GM18868 (cell line): ENCODE measurements around the gene CCDC57.
"Not testable (repeated sequence)": the region's sequence is repeated elsewhere in the genome, so short reads cannot be mapped to it uniquely, and the experiment has no call there.

Source experiments
- ATAC-seq: cut with Tn5 transposase; IDR thresholded peaks from one replicate; pipeline ENCODE4 v1.9.1; 2021; ENCODE audit warnings: mild to moderate bottlenecking, moderate library complexity; ENCODE audit not compliant: unreplicated experiment

Gene CCDC57

DNA sequence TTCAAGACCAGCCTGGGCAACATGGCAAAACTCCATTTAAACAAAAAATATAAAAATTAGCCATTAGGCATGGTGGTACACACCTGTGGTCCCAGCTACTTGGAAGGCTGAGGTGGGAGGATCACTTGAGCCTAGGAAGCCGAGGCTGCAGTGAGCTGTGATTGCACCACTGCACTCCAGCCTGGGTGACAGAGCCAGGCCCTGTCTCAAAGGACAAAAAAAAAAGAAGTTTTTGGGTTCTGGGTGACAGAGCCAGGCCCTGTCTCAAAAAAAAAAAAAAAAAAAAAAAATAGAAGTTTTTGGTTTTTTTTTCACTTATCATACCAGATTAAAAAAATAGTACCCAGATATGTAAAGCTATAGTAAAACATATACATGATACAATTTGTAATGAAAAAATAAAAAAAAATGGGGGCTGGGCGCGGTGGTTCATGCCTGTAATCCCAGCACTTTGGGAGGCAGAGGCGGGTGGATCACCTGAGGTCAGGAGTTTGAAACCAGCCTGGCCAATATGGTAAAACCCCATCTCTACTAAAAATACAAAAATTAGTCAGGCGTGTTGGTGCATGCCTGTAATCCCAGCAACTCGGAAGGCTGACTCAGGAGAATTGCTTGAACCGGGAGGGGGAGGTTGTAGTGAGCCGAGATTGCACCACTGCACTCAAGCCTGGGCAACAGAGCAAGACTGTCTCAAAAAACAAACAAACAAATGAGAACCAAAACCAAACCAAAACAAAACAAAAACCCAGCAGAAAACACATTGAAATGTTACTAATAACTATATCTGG is 79.3 kb downstream of the CCDC57 start:
- ATAC-seq, result not testable (repeated sequence)

DNA sequence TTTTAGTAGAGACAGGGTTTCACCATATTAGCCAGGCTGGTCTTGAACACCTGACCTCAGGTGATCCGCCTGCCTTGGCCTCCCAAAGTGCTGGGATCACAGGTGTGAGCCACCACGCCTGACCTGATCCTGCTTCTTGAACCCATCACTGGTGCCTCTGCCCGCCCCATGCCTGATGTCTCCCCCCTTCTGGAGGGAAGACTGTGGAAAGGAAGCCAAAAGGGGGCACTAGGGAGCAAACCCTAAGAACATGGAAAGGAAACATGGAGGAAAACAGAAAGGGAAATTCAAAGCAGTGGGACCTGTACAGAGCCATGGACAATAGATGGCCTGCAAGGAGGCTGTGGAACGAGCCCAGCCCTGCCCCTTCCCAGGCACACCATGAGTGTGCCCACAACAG is 83.5 kb downstream of the CCDC57 start:
- ATAC-seq, result no peak

DNA sequence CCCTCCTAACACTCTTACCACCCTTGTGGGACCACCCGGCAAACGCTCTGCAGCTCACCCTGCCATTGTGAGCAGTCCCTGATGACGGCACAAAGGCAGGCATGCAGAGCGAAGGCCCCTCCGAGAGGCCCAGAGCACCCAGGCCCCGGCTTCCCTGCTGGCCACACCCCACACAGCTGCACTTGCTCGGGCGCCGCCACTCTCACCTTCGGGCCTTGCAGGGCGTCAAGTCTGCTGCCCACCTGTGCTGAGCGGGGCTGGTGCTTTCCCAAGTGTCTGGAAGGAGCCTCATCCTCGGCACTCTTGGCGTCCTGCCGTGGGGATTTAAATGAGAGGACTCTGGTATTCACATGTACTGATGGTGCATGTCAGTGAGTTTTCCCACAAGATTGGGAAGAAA is 84.4 kb downstream of the CCDC57 start:
- no peak for ATAC-seq

DNA sequence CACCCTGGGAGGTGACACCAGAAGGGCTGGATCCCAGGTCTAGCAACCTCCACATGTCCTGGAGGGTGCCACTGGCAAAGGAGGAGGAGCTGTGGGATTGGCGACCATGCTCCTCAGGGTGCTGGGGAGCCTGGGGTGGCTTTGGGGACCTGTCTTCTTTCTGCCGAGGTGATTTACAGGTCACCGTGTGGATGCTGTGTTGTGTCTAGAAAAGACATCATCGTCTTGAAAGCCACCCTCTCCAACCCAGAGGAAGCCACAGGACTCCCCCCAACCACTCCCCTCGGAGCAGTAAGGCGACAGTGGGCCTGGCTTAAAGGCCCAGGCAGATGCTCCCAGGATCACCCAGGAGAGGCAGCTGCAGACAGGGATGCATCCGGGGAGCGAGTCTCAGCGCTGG is 84.9 kb downstream of the CCDC57 start:
- no peak for ATAC-seq

DNA sequence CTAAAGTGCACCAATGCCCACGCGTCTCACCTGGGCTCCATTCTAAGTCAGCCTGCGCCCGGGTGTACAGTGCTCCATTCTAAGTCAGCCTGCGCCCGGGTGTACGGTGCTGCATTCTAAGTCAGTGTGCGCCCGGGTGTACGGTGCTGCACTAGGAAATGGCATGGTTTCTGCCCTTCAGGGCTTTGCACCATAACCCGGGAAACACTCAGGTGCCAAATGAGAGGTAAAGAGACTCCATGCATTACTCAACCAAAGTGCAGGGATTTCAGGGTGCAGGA is 85.4 kb downstream of the CCDC57 start:
- ATAC-seq, result no peak

DNA sequence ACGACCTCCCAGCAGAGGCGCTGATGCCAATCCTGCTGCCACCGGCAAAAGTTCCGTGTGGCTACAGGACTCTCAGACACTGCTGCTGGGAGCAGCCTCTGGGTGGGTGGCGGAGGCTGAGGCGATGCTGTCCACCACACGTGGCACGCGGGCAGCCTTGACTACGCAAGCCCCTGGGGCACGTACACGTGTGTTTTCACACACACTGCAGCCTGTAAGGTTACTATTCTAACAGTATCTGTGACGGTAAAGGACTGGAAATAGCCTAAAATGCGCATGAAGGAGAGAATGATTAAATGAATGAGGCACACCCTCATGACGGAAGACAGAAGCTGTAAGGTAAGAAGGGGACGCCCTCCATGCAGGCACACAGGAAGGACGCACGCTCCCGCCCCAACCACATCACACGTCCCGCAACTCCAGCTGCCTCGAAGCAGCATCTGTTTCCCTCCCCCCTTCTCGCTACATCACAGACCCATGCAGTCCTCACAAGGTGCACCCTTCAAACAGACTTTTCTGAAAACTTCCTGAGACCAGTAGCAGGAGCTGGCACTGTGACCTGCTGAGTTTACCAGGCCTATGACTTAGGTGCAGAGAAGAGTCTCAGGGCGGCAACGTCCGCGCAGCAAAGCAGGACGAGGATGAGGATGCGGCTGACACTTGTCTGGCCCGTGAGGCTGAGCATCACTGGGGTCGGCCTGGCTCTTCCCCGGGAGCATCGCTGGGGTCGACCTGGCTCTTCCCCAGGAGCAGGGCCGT is 85.9 kb downstream of the CCDC57 start:
- ATAC-seq, result no peak

DNA sequence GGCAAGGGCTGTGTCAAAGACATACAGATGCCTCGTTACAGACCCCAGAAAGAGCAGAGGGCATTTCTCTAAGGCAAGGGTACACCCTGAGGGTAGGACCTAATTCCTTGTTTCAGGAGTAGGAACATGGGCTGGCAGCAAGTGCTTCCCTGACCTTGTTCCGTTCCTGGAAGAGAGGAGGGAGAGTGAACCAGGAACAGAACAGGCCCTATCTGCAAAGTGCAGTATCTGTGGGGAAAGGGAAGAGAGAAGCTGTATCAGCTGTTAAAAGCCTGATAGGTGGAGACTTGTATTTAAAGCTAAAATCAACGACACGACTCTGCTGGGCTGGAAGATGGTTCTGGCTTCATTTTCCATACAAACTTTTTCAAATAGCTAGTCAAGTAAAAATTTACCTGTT is 88.5 kb downstream of the CCDC57 start:
- no peak for ATAC-seq

DNA sequence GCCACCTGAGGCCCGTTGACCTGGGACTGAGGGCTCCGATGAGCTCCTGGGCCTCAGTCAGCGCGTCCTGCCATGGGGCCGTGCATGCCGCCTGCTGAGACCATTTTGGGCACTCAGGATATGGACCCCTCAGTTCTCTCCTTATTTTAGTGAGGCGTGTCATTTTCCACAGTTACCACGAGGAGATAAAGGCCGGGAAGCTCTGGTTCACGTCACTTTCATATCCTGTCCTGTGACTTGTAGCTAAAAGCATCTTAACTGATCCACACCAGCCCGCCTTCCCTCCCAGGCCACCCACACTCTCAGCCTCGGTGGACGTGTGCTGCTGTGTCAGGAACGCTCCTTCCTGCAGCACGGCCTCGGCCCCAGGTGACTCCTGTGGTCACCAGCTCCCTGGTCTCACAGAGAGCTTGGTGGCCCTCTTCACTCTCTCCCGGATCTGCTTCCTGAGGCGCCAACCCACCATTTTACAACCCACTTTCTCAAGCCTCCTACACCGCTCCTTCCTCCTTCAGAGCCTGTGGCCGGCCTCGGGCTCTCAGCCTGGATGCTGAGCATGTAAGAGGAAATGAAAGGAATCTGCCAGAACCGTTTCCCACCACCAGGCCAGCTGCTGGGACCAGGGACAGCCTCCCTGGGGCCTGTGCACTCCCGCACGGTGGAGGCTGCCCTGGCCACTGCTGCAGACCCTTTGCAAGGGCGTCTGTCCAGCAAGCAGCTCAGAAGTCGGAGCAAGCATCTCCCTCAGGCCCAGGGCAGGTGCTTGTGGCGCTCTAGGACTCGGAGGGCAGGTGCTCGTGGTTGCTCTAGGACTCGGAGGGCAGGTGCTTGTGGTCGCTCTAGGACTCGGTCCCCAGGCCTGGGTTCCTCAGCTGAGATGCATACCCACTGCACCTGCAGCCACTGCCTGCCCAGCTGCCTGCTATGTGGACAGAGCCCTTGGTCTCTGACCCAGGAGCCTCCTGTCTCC is 90.7 kb downstream of the CCDC57 start:
- no peak for ATAC-seq

- ATAC-seq, result no peak
These were observed 91.4 kb downstream of the CCDC57 start for GRCh38 chr17:82121246-82121645.

DNA sequence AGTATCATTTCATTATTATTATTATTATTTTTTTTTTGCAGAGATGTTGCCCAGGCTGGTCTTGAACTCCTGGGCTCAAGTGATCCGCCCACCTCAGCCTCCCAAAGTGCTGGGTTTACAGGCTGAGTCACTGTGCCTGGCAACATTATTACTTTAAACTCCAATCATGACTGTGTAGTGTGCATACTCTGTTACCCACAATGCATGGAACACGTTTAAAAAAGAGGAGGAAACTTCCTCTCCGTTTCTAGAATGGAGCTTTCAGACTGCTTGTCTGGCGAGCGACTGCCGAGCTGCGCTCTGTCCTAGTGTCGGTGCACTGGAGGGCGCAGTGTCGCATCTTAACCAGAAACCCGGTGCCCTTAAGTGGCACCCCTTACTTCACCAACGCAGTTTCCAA is 92.5 kb downstream of the CCDC57 start:
- ATAC-seq, result no peak

DNA sequence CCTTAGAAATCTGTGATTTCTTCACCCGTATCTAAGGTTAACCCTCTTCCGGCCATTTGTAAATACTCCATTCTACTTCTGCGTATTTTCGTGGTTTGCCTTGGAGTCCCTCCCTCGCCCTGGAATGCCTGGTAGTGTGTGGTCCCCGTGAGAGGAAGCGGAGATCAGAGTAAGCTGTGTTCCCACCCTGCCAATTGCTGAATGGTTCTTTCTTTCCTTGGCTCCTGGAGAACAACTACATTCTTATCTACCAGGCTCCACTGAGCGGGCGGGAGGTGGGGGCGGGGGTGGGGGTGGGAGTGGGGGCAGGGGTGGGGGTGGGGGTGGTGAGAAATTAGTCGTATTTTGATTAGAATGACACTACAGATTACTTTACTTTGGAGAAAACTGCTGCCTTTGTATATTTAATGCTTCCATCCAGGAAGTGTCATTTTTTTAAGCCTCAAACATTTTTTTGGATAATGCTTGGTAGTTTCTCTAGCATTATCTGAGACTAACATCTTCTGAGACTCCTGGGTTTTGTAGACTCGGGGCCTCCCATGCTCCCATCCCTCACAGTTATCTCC is 93.7 kb downstream of the CCDC57 start:
- ATAC-seq, result no peak

DNA sequence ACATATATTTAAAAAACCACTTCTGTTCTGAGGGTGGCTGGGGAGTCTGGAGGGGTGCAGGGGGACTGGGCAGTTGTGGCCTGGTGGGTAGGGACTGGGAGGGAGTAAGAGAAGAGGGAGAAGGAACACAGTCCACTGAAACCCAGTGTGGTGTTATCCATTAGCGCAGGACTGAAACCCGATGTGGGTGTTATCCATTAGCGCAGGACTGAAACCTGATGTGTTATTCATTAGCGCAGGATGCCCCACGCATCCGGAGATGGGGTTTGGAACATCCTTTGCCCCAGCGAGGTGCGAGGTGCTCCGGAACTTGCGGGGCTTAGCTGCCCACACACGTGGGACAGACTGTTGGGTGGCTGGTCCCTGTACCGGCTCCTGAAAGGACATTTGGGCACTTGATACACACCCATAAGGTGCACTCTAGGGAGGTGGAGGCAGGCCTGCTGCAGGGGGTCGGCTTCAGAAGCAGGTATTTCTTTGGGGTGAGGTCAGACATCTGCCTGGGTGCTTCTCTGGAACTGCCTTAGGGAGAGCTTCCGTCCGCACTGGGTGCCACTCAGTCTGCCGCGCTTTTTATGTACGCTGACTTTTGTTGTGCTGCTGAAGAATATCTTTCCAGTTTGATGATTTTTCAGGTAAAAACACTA is 94.4 kb downstream of the CCDC57 start:
- no peak for ATAC-seq

GRCh38 chr17:82117139-82118090 is 95.2 kb downstream of the CCDC57 start:
- no peak for ATAC-seq

DNA sequence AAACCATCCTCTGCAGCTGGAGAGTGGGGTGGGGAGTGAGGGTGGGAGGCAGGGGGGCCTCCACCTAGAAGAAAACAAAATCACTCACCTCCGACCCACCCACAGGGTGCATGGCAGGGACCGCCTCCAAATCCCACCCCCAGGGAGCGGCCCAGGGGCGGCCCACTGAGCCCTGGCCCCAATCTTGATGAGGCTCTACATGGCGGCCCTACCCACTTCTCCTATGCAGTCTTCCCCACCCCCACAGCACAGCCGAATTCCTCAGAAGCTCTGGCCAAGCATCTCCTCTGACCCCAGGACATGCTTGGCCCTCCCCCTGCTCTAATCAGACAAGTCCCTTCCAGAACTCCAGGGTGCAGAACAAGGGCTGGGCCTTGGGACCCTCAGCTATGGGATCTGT is 96.4 kb downstream of the CCDC57 start:
- ATAC-seq, result no peak

- no peak for ATAC-seq
These were observed 97.8 kb downstream of the CCDC57 start for GRCh38 chr17:82114872-82115271.

- ATAC-seq, result no peak
These were observed 98.2 kb downstream of the CCDC57 start for GRCh38 chr17:82114447-82114846.

DNA sequence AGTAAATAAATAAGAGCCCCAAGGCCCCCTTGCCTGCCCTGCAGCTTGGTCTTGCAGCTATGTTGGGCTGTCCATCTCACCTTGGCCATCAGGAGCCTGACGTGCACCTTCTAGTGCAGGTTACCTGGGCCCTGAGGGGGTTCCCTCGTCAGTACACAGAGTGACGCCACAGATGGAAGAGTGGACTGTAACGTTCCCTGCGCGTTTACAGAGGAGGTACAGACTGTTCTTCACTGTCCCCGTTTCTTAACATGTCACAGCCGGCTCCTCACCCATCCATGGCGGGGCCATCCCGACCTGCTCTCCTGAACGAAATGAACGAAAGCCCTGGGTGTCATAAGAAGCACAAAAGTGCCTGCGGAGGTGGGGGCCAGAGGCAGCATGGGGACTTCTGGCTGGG is 98.7 kb downstream of the CCDC57 start:
- ATAC-seq, result no peak

DNA sequence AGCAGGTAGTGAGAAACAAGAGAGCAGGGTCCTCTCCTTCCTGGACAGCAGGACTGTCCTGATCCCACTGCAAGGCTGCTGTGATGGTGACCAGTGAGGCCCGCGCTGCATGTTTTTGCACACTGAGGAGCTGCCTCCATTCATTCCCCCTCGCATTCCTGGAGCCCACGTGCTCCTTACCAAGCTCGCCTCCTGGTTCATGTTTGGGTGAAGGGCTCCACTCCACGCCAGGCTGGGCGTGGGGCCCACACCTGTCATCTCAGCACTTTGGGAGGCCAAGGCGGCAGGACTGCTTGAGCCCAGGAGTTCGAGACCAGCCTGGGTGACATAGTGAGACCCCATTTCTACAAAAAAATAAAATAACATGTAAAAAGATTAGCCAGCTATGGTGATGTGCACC is 99.2 kb downstream of the CCDC57 start:
- no peak for ATAC-seq

DNA sequence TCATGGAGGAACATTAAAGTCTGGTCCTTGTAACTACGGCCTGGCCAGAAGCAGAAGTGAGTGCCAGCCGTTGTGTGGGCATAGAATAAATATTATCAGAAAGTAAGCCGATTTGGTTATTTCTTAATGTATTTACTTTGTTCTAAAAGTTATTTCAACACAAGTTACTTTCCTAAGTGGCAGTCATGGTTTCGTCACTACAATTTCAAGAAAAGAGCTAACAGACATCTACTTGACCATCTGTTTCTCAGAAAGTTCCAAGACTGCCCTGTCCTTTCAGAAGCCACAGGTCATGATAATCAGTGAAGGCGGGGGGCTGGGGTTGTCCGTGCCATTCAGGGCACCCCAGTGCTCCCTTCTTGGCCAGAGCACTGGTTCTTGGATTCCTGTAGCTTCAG is 99.7 kb downstream of the CCDC57 start:
- ATAC-seq, result no peak
